Osteoblast (primary cell): ENCODE data around the gene DHX15. TPM values are rescaled to one million over a fixed set of nuclear protein-coding genes. Genes with fewer than 3 reads are reported as not detected.

Experiments
- DNase-seq: peaks from one replicate; pipeline ENCODE4 v3.0.0; 2011; ENCODE audit warnings: low spot score, mixed read lengths; ENCODE audit not compliant: insufficient read length; ENCODE audit errors: missing footprints
- H2AFZ ChIP-seq: 2 replicates; pipeline ENCODE4 v1.6.0; 2011; ENCODE audit warnings: mild to moderate bottlenecking, low read length
- H3K27ac ChIP-seq: 2 replicates; pipeline ENCODE4 v1.5.1; 2011; ENCODE audit warnings: mild to moderate bottlenecking, low read depth, low read length, moderate library complexity
- H3K27me3 ChIP-seq: 2 replicates; pipeline ENCODE4 v1.6.0; 2012; ENCODE audit warnings: mild to moderate bottlenecking, control low read depth, inconsistent platforms, low read length, moderate library complexity; ENCODE audit not compliant: insufficient read depth
- H3K36me3 ChIP-seq: 2 replicates; pipeline ENCODE4 v1.5.1; 2011; ENCODE audit warnings: mild to moderate bottlenecking, low read length, control low read depth, moderate library complexity; ENCODE audit not compliant: insufficient read depth
- H3K4me1 ChIP-seq: 2 replicates; pipeline ENCODE4 v1.5.1; 2011; ENCODE audit warnings: mild to moderate bottlenecking, low read length, control low read depth, moderate library complexity; ENCODE audit not compliant: insufficient read depth
- H3K4me2 ChIP-seq: 2 replicates; pipeline ENCODE4 v1.6.0; 2011; ENCODE audit warnings: mild to moderate bottlenecking, low read length; ENCODE audit not compliant: insufficient read depth
- H3K4me3 ChIP-seq: fragments of 200-600 bp; sonication (generic); 3 replicates; pipeline ENCODE4 v1.5.1; 2012; ENCODE audit warnings: mild to moderate bottlenecking, low read length, inconsistent platforms; ENCODE audit not compliant: insufficient read depth
- H3K79me2 ChIP-seq: 2 replicates; pipeline ENCODE4 v1.6.0; 2012; ENCODE audit warnings: mild to moderate bottlenecking, low read length, control low read depth, inconsistent platforms; ENCODE audit not compliant: insufficient read depth
- H3K9me3 ChIP-seq: 2 replicates; pipeline ENCODE4 v1.5.1; 2011; ENCODE audit warnings: low read depth, low read length, control low read depth
- H4K20me1 ChIP-seq: 2 replicates; pipeline ENCODE4 v1.6.0; 2012; ENCODE audit warnings: mild to moderate bottlenecking, low read length, control low read depth; ENCODE audit not compliant: insufficient read depth
- total RNA-seq: library from RNA; depleted of rRNA; stranded (reverse); fragments of >200 nt; gene quantifications from 2 replicates; pipeline ENCODE4 v1.2.3, GENCODE V29; 2012
- TF ChIP-seq, protein P1 (sequence below): IDR thresholded peaks from 2 replicates; pipeline ENCODE4 v1.5.1; 2011; ENCODE audit warnings: mild to moderate bottlenecking, low read depth, low read length, moderate library complexity; ENCODE audit errors: extremely low read depth

DHX15 gene
- total RNA-seq, 1 donor = 109 TPM

- Histone ChIP-seq H3K79me2 (peaks cover 96% of the 10 kb centered on the region), H3K27ac (peak overlapping the region; percentile 42), H3K4me1 (peaks cover 47% of the 10 kb centered on the region), H3K27me3 (no peaks in the 10 kb centered on the region), H4K20me1 (peaks cover 83% of the 10 kb centered on the region), H3K36me3 (peaks cover 22% of the 10 kb centered on the region), H2AFZ (no peak overlapping the region), H3K4me2 (peak overlapping the region; percentile 14), H3K4me3 (no peak overlapping the region), H3K9me3 (no peaks in the 10 kb centered on the region)
- TF ChIP-seq, protein P1, sequence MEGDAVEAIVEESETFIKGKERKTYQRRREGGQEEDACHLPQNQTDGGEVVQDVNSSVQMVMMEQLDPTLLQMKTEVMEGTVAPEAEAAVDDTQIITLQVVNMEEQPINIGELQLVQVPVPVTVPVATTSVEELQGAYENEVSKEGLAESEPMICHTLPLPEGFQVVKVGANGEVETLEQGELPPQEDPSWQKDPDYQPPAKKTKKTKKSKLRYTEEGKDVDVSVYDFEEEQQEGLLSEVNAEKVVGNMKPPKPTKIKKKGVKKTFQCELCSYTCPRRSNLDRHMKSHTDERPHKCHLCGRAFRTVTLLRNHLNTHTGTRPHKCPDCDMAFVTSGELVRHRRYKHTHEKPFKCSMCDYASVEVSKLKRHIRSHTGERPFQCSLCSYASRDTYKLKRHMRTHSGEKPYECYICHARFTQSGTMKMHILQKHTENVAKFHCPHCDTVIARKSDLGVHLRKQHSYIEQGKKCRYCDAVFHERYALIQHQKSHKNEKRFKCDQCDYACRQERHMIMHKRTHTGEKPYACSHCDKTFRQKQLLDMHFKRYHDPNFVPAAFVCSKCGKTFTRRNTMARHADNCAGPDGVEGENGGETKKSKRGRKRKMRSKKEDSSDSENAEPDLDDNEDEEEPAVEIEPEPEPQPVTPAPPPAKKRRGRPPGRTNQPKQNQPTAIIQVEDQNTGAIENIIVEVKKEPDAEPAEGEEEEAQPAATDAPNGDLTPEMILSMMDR = no peak
- no peak for DNase-seq
Measured at GRCh38 chr4:24559032-24559821, 25.1 kb downstream of the DHX15 start.

DNA sequence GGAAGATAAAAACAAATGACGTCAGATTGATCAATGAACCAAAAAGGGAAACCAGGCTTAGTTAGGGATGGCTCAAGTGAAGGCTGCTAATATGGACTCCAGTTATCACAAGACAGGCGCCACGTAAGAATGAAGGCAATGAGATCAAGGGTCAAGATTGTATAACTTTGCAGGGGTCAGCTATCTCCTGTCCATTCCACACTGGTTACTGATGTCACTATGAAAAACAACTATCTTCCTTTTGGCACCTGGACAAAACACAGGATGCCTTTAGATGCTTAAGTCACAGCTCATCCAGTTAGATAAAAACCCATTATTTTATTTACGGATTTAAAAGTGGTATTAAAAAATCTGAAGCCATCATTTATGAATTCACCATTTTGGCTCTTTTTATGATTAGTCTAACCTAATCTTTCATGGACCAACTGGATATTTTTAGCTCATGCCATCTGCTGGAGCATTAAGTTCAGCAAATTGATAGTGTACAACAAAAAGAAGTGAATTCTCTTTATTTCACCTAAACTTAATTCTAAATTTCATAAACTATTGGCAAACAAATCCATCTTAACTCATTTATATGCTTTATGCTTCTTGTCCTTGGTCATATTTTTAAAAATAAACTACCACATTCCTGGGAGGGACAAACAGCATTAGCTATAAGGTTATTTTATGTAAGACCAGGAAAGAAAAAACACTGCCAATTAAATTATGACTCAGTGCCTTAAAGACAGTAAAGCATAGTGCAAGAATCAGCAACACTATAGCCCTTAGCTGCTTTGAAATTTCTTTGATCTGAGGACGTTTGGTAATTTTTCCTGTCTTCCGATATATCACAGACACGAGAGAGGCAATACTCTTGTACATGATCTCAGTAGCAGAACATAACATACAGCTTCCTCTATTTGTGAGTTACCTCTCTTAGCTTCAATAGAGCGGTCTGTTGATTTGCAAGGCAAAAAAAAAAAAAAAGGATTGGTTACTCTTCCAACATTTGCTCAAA, 27.0 kb downstream of the DHX15 start:
- no peak overlapping the region for H3K4me2 ChIP-seq
- peaks cover 26% of the 10 kb centered on the region for H3K36me3 ChIP-seq
- H3K4me3 ChIP-seq = no peak overlapping the region
- DNase-seq = no peak
- H3K79me2 ChIP-seq = peaks cover 96% of the 10 kb centered on the region
- H3K4me1 ChIP-seq = peaks cover 50% of the 10 kb centered on the region
- H3K27ac ChIP-seq = no peak overlapping the region
- peaks cover 74% of the 10 kb centered on the region for H4K20me1 ChIP-seq
- no peaks in the 10 kb centered on the region for H3K9me3 ChIP-seq
- H2AFZ ChIP-seq = no peak overlapping the region
- H3K27me3 ChIP-seq = no peaks in the 10 kb centered on the region
- TF ChIP-seq, protein P1 = no peak

GRCh38 chr4:24551492-24552289, 32.7 kb downstream of the DHX15 start:
- no peaks in the 10 kb centered on the region for H3K27me3 ChIP-seq
- H3K79me2 ChIP-seq = peaks cover 94% of the 10 kb centered on the region
- H3K36me3 ChIP-seq = peaks cover 45% of the 10 kb centered on the region
- no peaks in the 10 kb centered on the region for H3K9me3 ChIP-seq
- no peak overlapping the region for H3K4me3 ChIP-seq
- H3K4me2 ChIP-seq = peak overlapping the region; percentile 5
- no peak for DNase-seq
- peaks cover 46% of the 10 kb centered on the region for H4K20me1 ChIP-seq
- peaks cover 16% of the 10 kb centered on the region for H3K4me1 ChIP-seq
- no peak overlapping the region for H2AFZ ChIP-seq
- peak overlapping the region; percentile 11 for H3K27ac ChIP-seq
- TF ChIP-seq, protein P1 = peak; percentile 47
